Stimulated activated memory B cell treated with anti-CD40 and anti-IgM and Interleukin-4, amounts not matched to agents 10 μg/mL and 1 μg/mL and 100 μg/mL, for 72 hours (primary cell): ENCODE results near the gene PAX5.

Experiments
- ATAC-seq: fragments of 150-1000 bp; cut with Tn5 transposase; 2 replicates; pipeline ENCODE4 v1.10.0; 2021
- H3K27ac Mint-ChIP-seq: one replicate; pipeline ENCODE4 v1.8.0; 2022; ENCODE audit warnings: mild to moderate bottlenecking, mixed read lengths
- H3K27me3 Mint-ChIP-seq: one replicate; pipeline ENCODE4 v1.8.0; 2022; ENCODE audit warnings: mixed read lengths
- H3K36me3 Mint-ChIP-seq: one replicate; pipeline ENCODE4 v1.8.0; 2022; ENCODE audit warnings: mixed read lengths
- H3K4me1 Mint-ChIP-seq: one replicate; pipeline ENCODE4 v1.8.0; 2022; ENCODE audit warnings: mixed read lengths
- H3K4me3 Mint-ChIP-seq: one replicate; pipeline ENCODE4 v1.8.0; 2022; ENCODE audit warnings: mild to moderate bottlenecking, moderate library complexity, mixed read lengths
- H3K9me3 Mint-ChIP-seq: one replicate; pipeline ENCODE4 v1.8.0; 2022; ENCODE audit warnings: mixed read lengths

The PAX5 gene

DNA sequence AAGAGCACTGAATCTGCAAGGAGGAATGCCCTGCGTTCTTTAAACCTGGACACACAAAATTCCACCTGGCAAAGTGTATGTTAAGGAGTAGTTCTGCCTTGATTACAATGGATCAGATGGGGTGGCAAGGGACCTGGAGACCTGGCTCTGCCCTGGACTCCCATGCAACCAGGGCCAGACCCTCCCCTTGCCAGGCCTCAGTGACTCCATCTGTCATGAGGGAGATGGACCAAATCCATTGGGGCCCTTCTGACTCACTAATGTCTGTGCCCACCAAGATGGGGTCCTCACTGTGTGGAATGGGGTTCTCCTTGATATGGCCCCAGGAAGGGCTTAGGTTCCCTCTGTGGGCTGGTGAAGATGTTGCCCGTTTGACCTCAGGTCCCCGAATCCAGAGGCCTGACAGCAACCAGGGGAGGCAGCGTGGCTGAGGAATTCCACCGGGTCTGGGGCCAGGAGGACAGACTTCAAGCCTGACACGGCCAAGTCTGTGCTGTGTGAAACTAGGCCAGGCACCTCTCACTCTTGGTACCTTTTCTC is 100.3 kb downstream of the PAX5 start:
- H3K27me3 Mint-ChIP-seq = no peaks in the 10 kb centered on the region
- no peak for ATAC-seq
- peaks cover 81% of the 10 kb centered on the region for H3K36me3 Mint-ChIP-seq
- peaks cover 93% of the 10 kb centered on the region for H3K4me1 Mint-ChIP-seq
- H3K9me3 Mint-ChIP-seq = peaks cover 4% of the 10 kb centered on the region
- peak overlapping the region; percentile 31 for H3K4me3 Mint-ChIP-seq
- H3K27ac Mint-ChIP-seq = peak overlapping the region; percentile 91

DNA sequence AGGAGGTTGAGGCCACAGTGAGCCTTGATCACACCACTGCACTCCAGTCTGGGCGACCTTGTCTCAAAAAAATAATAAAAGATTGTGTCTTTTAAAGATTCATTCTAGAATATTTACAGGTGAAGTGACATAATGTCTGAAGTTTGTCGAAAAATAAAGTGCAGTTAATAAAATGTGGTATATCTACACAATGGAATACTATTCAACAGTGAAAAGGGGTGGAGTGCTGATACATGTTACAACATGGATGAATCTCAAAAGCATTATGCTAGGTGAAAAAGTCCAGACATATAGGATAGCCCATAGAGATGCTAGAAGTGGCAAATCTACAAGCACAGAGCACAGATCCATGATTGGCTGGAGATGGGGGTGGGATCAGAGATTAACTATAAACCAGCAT is 101.9 kb downstream of the PAX5 start:
- no peak overlapping the region for H3K4me3 Mint-ChIP-seq
- H3K9me3 Mint-ChIP-seq = peaks cover 4% of the 10 kb centered on the region
- H3K27ac Mint-ChIP-seq = peak overlapping the region; percentile 79
- H3K4me1 Mint-ChIP-seq = peaks cover 90% of the 10 kb centered on the region
- no peak for ATAC-seq
- H3K36me3 Mint-ChIP-seq = peaks cover 77% of the 10 kb centered on the region
- no peaks in the 10 kb centered on the region for H3K27me3 Mint-ChIP-seq

DNA sequence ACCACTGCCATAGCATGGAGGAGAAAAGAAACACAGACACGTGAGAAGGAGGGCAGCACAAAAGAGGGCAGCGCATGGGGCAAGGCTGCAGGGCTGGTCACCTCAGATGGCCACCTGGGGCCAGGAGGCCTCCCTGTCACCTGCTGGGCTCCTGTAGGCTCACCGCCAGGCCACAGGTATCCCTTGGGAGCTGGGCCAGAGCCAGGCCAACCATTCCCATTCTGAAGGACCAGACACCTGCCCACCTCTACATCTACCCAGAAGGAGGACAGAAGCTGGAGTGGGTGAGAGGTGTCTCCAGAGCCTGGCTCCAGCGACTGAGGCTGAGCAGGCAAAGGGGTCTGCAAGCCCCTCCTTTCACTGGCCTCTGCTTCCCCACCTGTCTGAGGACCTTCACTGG is 103.1 kb downstream of the PAX5 start:
- peaks cover 85% of the 10 kb centered on the region for H3K36me3 Mint-ChIP-seq
- H3K27ac Mint-ChIP-seq = peak overlapping the region; percentile 79
- H3K9me3 Mint-ChIP-seq = peaks cover 4% of the 10 kb centered on the region
- H3K4me3 Mint-ChIP-seq = no peak overlapping the region
- ATAC-seq = no peak
- H3K4me1 Mint-ChIP-seq = peaks cover 88% of the 10 kb centered on the region
- H3K27me3 Mint-ChIP-seq = no peaks in the 10 kb centered on the region

- Mint-ChIP-seq H3K27ac (peak overlapping the region; percentile 79), H3K4me3 (no peak overlapping the region), H3K27me3 (no peaks in the 10 kb centered on the region), H3K36me3 (peaks cover 86% of the 10 kb centered on the region), H3K9me3 (peaks cover 4% of the 10 kb centered on the region), H3K4me1 (peaks cover 88% of the 10 kb centered on the region)
- peak; percentile 44 for ATAC-seq
These were observed 104.8 kb downstream of the PAX5 start for GRCh38 chr9:36929350-36929675.

- Mint-ChIP-seq H3K36me3 (peaks cover 88% of the 10 kb centered on the region), H3K4me3 (peak overlapping the region; percentile 27), H3K27me3 (no peaks in the 10 kb centered on the region), H3K9me3 (peaks cover 4% of the 10 kb centered on the region), H3K4me1 (peaks cover 88% of the 10 kb centered on the region), H3K27ac (peak overlapping the region; percentile 79)
- ATAC-seq = peak; percentile 91
These were observed 105.3 kb downstream of the PAX5 start for GRCh38 chr9:36928670-36929349.

DNA sequence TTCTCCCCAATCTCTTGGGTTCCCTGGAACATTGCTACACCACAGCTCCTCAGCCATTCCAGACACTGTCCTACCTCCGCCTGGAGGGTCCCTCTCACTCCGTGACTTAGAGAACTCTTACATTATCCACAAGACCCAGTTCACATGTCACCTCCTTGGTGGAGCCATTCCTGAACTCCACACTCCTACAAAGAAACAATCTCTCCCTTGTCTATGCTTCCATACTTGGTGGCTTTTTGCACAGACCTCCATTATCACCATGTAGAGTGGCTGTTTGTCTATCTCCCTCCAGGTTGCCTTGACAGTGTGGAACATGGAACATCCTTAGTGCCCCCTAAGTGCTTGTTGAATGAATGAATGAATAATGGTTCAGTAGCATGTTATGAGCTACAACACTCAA is 105.9 kb downstream of the PAX5 start:
- H3K4me3 Mint-ChIP-seq = no peak overlapping the region
- H3K27me3 Mint-ChIP-seq = no peaks in the 10 kb centered on the region
- H3K9me3 Mint-ChIP-seq = peaks cover 4% of the 10 kb centered on the region
- ATAC-seq = no peak
- H3K4me1 Mint-ChIP-seq = peaks cover 88% of the 10 kb centered on the region
- H3K36me3 Mint-ChIP-seq = peaks cover 87% of the 10 kb centered on the region
- H3K27ac Mint-ChIP-seq = peak overlapping the region; percentile 79

DNA sequence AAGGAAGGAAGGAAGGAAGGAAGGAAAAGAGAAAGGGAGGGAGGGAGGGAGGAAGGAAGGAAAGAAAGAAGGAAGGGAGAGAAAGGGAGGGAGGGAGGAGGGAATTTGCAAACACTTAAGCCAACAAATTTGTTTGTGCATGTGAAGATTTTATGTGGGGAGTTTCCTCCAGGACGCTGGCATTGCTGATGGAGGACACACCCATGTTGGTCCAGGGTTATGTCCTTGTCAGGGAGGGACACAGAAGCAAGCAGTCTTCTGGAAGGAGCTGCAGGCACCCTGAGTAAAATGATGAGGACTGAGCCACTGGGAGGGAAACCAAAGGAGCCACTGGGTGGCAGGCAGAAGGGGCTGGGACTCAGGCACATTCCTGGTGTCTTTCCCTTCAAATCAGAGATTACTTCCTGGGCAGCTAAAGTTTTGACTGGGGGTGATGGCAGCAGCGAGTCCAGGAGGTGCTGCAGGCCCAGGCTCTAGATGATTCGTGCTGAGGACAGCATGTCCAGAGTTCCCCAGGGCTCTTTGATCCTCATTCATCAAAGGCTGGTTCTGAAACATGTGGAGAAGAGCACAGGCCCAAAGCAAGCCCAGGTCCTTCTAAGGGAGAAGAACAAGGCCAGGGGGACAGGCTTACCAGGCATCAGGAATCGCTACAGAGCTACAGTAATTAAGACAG is 109.2 kb downstream of the PAX5 start:
- Mint-ChIP-seq H3K27ac (peak overlapping the region; percentile 79), H3K36me3 (peaks cover 84% of the 10 kb centered on the region), H3K9me3 (no peaks in the 10 kb centered on the region), H3K4me3 (no peak overlapping the region), H3K4me1 (peaks cover 87% of the 10 kb centered on the region), H3K27me3 (no peaks in the 10 kb centered on the region)
- no peak for ATAC-seq

DNA sequence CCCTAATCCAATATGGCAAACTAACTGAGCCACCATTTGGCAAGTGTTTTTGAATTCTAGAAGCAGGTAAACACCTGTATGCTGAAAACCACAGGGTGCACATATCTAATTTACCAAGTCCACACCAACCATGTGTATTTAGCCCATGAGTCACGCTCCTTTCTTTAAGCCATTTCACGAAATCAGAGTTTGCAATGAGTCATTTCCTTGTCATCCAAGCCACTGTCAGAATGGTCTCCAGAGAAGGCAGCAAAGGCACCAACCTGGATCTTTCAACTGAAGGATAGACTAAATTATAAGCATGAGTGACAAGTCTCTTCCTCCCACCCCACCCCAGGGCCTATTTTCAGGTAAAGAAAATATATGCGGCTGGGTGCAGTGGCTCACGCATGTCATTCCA is 110.0 kb downstream of the PAX5 start:
- Mint-ChIP-seq H3K4me3 (peak overlapping the region; percentile 13), H3K4me1 (peaks cover 83% of the 10 kb centered on the region), H3K36me3 (peaks cover 86% of the 10 kb centered on the region), H3K9me3 (no peaks in the 10 kb centered on the region), H3K27ac (peak overlapping the region; percentile 79), H3K27me3 (no peaks in the 10 kb centered on the region)
- ATAC-seq = peak; percentile 58

- Mint-ChIP-seq H3K27me3 (no peaks in the 10 kb centered on the region), H3K9me3 (no peaks in the 10 kb centered on the region), H3K4me1 (peaks cover 80% of the 10 kb centered on the region), H3K4me3 (no peak overlapping the region), H3K27ac (peak overlapping the region; percentile 79), H3K36me3 (peaks cover 87% of the 10 kb centered on the region)
- no peak for ATAC-seq
These were observed 110.9 kb downstream of the PAX5 start for GRCh38 chr9:36923025-36923625.

GRCh38 chr9:36922548-36922947 is 111.5 kb downstream of the PAX5 start:
- Mint-ChIP-seq H3K36me3 (peaks cover 88% of the 10 kb centered on the region), H3K4me1 (peaks cover 80% of the 10 kb centered on the region), H3K27me3 (no peaks in the 10 kb centered on the region), H3K4me3 (no peak overlapping the region), H3K9me3 (no peaks in the 10 kb centered on the region), H3K27ac (peak overlapping the region; percentile 79)
- no peak for ATAC-seq

- no peak for ATAC-seq
- Mint-ChIP-seq H3K4me3 (no peak overlapping the region), H3K36me3 (peaks cover 66% of the 10 kb centered on the region), H3K9me3 (no peaks in the 10 kb centered on the region), H3K4me1 (peaks cover 44% of the 10 kb centered on the region), H3K27me3 (no peaks in the 10 kb centered on the region), H3K27ac (no peak overlapping the region)
These were observed 119.9 kb downstream of the PAX5 start for GRCh38 chr9:36914212-36914577.

GRCh38 chr9:36913393-36914211 is 120.5 kb downstream of the PAX5 start:
- no peak overlapping the region for H3K4me3 Mint-ChIP-seq
- no peaks in the 10 kb centered on the region for H3K27me3 Mint-ChIP-seq
- peaks cover 62% of the 10 kb centered on the region for H3K36me3 Mint-ChIP-seq
- H3K27ac Mint-ChIP-seq = peak overlapping the region; percentile 44
- H3K4me1 Mint-ChIP-seq = peaks cover 44% of the 10 kb centered on the region
- ATAC-seq = no peak
- no peaks in the 10 kb centered on the region for H3K9me3 Mint-ChIP-seq

GRCh38 chr9:36912620-36913019 is 121.4 kb downstream of the PAX5 start:
- H3K27me3 Mint-ChIP-seq = no peaks in the 10 kb centered on the region
- ATAC-seq = no peak
- no peak overlapping the region for H3K4me3 Mint-ChIP-seq
- H3K4me1 Mint-ChIP-seq = peaks cover 42% of the 10 kb centered on the region
- peaks cover 61% of the 10 kb centered on the region for H3K36me3 Mint-ChIP-seq
- H3K27ac Mint-ChIP-seq = peak overlapping the region; percentile 44
- H3K9me3 Mint-ChIP-seq = no peaks in the 10 kb centered on the region

- H3K9me3 Mint-ChIP-seq = no peaks in the 10 kb centered on the region
- H3K4me3 Mint-ChIP-seq = no peak overlapping the region
- ATAC-seq = no peak
- H3K4me1 Mint-ChIP-seq = peaks cover 50% of the 10 kb centered on the region
- peak overlapping the region; percentile 43 for H3K27ac Mint-ChIP-seq
- H3K36me3 Mint-ChIP-seq = peaks cover 69% of the 10 kb centered on the region
- H3K27me3 Mint-ChIP-seq = no peaks in the 10 kb centered on the region
These were observed 122.3 kb downstream of the PAX5 start for GRCh38 chr9:36911601-36912412.
